ENCODE results near the gene ESPL1. TPM values are rescaled to one million over a fixed set of nuclear protein-coding genes. Genes with fewer than 3 reads are reported as not detected.

The ESPL1 gene
- 1 to 10 TPM in 1 of 2 donors, under 1 TPM in 1; 0.55 to 6.1 TPM for total RNA-seq

DNA sequence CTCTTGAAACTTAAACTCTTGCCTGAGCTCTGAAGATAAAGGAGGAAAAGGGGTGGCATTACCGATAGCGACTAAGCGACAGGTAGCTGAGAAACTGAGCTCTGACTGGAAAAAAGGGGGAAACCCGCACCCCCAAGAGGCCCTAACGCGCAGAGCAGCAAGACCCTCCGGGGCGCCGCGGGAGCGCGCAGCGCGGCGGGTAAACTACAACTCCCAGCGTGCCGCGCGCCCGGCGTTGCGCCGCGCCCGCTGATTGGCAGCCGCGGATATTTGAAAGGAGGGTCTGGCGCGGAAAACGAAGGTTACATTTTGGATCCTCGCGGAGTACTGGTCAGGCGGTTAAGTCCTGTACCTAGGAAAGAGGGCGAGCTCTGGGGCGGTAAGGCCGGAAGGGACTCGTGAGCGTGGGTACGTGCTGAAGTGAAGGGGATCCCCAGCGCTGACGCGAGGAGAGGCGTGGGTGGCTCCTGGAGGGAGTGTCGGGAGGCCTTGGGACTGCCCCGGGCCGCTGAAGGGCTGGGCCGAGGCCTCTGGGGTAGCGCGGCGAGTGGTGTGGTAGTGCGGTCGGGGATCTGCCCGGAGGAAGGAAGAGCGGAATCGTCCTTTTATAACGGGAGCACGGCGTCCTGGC lies at the start of gene ESPL1:
Gene ESPL1 (plus strand): TSS at position 301 of the 631 bp plus-strand sequence. CDS start 468 bp downstream, outside the sequence.
- H3K4me1 ChIP-seq (replicated peaks), result no peaks in the 10 kb centered on the region
- no peaks in the 10 kb centered on the region for H3K27me3 ChIP-seq (replicated peaks; ENCODE audit: insufficient read depth)
- TF ChIP-seq POLR2AphosphoS5 (IDR thresholded peaks at IDR 0.05) (peak; percentile 82), POLR2A (IDR thresholded peaks at IDR 0.05) (no peak)
- TF ChIP-seq, protein P1, sequence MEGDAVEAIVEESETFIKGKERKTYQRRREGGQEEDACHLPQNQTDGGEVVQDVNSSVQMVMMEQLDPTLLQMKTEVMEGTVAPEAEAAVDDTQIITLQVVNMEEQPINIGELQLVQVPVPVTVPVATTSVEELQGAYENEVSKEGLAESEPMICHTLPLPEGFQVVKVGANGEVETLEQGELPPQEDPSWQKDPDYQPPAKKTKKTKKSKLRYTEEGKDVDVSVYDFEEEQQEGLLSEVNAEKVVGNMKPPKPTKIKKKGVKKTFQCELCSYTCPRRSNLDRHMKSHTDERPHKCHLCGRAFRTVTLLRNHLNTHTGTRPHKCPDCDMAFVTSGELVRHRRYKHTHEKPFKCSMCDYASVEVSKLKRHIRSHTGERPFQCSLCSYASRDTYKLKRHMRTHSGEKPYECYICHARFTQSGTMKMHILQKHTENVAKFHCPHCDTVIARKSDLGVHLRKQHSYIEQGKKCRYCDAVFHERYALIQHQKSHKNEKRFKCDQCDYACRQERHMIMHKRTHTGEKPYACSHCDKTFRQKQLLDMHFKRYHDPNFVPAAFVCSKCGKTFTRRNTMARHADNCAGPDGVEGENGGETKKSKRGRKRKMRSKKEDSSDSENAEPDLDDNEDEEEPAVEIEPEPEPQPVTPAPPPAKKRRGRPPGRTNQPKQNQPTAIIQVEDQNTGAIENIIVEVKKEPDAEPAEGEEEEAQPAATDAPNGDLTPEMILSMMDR (IDR thresholded peaks at IDR 0.05), result peak in 2 of 4 experiments; percentile 22 to 39
- peak within 1 kb of the TSS; percentile 30 to 34 for H3K27ac ChIP-seq
- WGBS, result under 1% methylated on average over 48 of the region's 58 CpGs
- peak; percentile 54 for DNase-seq (ENCODE audit: low spot score)
- intact Hi-C loops (cut with DNase I), result no loop called here
- H3K9me3 ChIP-seq, result no peaks in the 10 kb centered on the region
- H3K36me3 ChIP-seq, result no peaks in the 10 kb centered on the region
- peak within 1 kb of the TSS; percentile 49 to 53 for H3K4me3 ChIP-seq

DNA sequence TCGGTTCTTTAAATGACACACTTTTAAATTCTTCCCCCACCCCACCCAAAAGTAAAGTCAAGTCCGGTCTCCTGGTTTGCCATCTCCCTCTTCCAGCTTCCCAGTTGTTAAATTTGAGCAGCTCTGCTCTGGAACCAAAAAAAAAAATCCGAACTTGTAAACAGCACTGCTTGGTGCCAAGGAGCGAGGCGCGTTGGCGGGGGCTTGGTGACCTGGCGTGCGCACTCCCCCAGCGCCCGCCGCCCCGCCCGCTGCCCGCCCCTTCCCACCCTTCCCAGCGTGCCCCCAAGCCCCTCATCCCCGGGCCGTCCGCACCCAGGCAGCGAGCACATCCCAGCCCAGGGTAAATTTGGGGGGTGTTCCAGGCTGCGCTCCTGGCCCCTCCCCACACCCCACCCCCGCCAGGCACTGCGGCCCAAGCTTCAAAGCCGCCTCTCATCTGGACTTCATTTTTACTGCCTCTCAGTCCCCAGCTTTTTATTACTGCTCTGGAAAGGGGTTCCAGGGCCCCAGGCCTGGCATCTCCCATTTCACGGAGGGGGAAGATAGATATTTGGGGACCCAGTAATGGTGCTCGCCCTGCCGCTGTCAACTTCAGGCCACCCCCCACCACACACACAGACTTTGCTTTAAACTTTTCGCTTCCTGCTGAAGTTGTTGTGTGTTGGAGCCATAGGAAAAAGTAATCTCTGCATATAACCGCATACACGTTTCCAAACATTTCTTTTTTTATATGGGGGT lies 49.4 kb upstream of the ESPL1 start:
- DNase-seq (ENCODE audit: low spot score), result no peak
- peaks cover 22% of the 10 kb centered on the region for H3K4me1 ChIP-seq (replicated peaks)
- TF ChIP-seq POLR2AphosphoS5 (IDR thresholded peaks at IDR 0.05), result no peak
- TF ChIP-seq, protein P1 (IDR thresholded peaks at IDR 0.05), result no peak
- intact Hi-C loops (cut with DNase I), result no loop called here
- no peaks in the 10 kb centered on the region for H3K27me3 ChIP-seq (replicated peaks; ENCODE audit: insufficient read depth)
- peaks cover 0 to 6% of the 10 kb centered on the region in 2 donors for H3K36me3 ChIP-seq
- peak overlapping the region; percentile 48 to 70 for H3K4me3 ChIP-seq
- H3K27ac ChIP-seq, result peak overlapping the region; percentile 82 to 99
- H3K9me3 ChIP-seq, result no peaks in the 10 kb centered on the region
- 7% methylated on average over 28 of the region's 30 CpGs for WGBS

DNA sequence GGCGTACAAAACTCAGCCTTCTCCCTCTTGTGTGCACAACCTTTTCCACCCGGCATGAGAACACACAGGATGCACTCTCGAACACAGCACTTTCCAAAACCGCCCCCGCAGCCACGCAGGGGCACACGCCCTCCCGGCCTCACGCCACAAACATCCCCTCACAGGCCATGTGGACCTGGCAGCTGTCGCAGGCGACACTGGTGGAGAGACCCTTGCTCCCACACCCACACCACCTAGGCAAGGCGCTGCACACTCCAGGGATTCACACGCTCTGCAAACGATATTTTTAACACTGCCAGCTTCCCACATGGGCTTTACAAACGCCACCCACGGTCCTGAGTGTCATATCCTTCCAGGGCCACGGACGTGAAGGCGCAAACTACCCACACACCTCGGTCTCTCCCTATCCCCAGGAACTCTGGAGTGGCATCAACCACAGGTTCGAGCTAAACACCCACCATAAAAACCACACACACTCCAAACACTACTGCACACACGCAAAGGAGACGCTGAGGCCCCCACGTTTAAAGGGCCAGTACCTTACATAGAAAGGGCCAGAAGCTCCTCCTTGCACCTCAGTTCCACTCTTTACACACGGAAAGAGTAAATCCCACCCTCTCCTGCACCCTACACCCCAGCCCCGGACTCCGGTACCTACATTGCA lies 48.7 kb upstream of the ESPL1 start:
- H3K27ac ChIP-seq, result peak overlapping the region; percentile 82 to 99
- intact Hi-C loops (cut with DNase I), result no loop called here
- peaks cover 28% of the 10 kb centered on the region for H3K4me1 ChIP-seq (replicated peaks)
- no peaks in the 10 kb centered on the region for H3K27me3 ChIP-seq (replicated peaks; ENCODE audit: insufficient read depth)
- peak overlapping the region; percentile 48 to 70 for H3K4me3 ChIP-seq
- H3K9me3 ChIP-seq, result no peaks in the 10 kb centered on the region
- H3K36me3 ChIP-seq, result peaks cover 0 to 6% of the 10 kb centered on the region in 2 donors
- 4% methylated on average over 27 of the region's 27 CpGs for WGBS
- no peak for DNase-seq (ENCODE audit: low spot score)
- TF ChIP-seq POLR2AphosphoS5 (IDR thresholded peaks at IDR 0.05) (no peak), POLR2A (IDR thresholded peaks at IDR 0.05) (peak; percentile 19)
- TF ChIP-seq, protein P1 (IDR thresholded peaks at IDR 0.05), result no peak

DNA sequence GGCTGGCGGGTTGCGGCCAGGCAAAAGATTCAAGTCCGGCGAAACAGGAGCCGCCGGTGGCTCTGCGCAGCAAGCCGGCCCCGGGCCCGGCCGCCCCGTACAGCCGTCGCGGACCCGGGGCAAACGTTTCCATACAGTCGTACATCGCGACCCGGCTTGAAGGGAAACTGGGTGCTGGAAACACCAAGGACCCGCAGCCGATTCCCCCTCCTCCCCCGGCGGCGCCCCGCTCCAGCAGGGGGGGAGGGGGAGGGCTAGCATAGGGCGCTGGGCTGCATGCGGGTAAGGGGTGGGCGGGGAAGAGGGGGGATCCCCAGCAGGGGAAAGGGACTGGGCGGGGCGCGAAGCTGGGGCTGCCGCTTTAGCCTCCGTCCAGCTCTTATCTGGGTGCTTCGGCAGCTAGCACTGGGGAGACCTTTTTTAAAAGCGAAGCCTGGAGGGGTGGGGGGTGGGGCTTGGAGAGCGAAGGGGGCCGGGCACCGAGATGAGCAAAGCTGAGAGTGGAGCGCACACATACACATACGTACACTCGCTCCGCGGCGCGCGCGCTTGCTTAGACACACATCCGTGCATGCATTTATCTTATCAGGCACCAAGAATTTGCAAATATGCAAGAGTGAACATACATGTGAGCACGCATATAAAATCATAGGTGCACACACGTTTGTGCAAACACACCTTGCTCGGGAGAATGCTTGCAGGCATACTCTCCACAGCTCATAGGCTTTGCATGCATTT lies 48.0 kb upstream of the ESPL1 start:
- intact Hi-C loops (cut with DNase I), result no loop called here
- Histone ChIP-seq H3K4me3 (peak overlapping the region; percentile 48 to 70), H3K27ac (peak overlapping the region; percentile 97 to 99), H3K4me1 (replicated peaks) (peaks cover 35% of the 10 kb centered on the region), H3K36me3 (peaks cover 0 to 6% of the 10 kb centered on the region in 2 donors), H3K27me3 (replicated peaks; ENCODE audit: insufficient read depth) (no peaks in the 10 kb centered on the region), H3K9me3 (no peaks in the 10 kb centered on the region)
- DNase-seq (ENCODE audit: low spot score), result peak; percentile 63
- under 1% methylated on average over 52 of the region's 53 CpGs for WGBS
- TF ChIP-seq POLR2A (IDR thresholded peaks at IDR 0.05), result no peak

Data from prostate gland (tissue), 2 donors.